ENCODE measurements around the gene TYMS.

The TYMS gene

DNA sequence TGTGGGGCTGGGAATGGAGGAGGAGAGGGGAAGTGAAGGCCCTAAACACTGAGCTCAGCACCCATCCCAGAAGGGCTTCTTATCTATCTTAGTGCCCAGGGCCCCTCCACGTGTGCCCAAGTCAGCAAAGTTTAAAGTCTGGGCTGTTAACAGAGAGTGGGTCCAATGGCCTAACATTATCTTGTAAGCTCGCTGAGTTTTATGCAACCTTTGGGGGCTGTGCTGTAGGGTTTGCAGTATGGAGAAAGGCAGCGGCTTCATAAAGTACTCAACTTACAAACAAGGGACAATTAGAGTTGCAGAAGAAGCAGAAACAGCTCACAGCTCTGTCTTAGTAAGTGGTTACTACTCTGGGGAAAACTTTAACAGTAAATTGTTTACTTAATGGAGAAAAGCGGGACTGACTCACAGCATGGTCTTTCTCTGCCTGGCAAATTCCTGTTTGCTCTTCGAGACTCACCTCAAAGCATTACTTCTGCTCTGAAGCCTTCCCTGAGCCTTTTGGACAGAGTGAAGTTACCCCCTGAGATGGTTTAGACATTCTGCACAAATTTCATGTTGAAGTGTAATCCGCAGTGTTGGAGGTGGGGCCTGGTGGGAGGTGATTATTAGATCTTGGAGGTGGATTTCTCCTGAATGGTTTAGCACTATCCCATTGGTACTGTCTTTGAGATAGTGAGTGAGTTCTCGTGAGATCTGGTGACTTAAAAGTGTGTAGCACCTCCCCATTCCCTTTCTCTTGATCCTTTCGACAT lies 45.9 kb downstream of the TYMS start:
- H3K4me3 ChIP-seq (replicated peaks in 1 of 2; ENCODE audit: low read depth in 2 of 2, low read length in 2 of 2), result no peak overlapping the region
- DNase-seq (ENCODE audit: low read depth in 2 of 2), result peak; percentile 40 to 82
- TF ChIP-seq, protein P1, sequence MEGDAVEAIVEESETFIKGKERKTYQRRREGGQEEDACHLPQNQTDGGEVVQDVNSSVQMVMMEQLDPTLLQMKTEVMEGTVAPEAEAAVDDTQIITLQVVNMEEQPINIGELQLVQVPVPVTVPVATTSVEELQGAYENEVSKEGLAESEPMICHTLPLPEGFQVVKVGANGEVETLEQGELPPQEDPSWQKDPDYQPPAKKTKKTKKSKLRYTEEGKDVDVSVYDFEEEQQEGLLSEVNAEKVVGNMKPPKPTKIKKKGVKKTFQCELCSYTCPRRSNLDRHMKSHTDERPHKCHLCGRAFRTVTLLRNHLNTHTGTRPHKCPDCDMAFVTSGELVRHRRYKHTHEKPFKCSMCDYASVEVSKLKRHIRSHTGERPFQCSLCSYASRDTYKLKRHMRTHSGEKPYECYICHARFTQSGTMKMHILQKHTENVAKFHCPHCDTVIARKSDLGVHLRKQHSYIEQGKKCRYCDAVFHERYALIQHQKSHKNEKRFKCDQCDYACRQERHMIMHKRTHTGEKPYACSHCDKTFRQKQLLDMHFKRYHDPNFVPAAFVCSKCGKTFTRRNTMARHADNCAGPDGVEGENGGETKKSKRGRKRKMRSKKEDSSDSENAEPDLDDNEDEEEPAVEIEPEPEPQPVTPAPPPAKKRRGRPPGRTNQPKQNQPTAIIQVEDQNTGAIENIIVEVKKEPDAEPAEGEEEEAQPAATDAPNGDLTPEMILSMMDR (IDR thresholded peaks at IDR 0.05; ENCODE audit: low read depth, low read length), result no peak

DNA sequence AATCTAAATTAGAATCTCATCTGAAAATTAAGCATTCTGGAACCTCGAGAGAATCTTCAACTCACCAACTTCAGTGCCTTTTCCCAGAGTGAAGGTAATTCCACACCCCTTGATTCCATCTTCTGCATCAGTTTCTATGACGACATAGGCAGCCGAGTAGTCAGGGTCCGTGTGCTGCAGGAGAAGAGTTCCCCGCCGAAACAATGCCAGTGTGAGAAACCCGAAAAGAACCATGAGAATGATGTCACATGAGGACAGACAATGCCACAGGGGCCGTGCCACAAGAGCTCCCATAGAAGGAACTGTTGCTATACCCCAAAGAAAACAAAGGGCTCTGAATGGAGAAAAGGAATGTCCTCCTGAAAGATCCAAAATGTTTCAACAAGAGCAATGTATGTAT lies 49.0 kb downstream of the TYMS start:
- no peak overlapping the region for H3K4me3 ChIP-seq (replicated peaks in 1 of 2; ENCODE audit: low read depth in 2 of 2, low read length in 2 of 2)
- DNase-seq (ENCODE audit: low read depth in 2 of 2), result no peak
- TF ChIP-seq, protein P1 (IDR thresholded peaks at IDR 0.05; ENCODE audit: low read depth, low read length), result no peak

DNA sequence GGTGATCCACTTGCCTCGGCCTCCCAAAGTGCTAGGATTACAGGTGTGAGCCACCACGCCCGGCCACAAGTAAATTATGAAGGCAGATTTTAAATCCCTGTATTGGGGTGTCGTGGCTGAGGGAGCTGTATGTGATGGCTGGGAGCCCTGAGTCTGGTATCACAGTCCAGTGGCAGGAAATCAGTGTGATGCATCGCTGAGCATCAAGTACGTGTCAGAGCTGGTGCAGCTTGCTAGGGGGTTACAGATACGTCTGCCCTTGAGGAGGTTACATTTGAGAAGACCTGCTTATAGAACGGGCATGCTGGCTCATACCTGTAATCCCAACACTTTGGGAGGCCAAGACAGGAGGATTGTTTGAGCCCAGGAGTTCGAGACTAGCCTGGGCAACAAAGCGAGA lies 50.6 kb downstream of the TYMS start:
- H3K4me3 ChIP-seq (replicated peaks in 1 of 2; ENCODE audit: low read depth in 2 of 2, low read length in 2 of 2), result no peak overlapping the region
- no peak for DNase-seq (ENCODE audit: low read depth in 2 of 2)
- TF ChIP-seq, protein P1 (IDR thresholded peaks at IDR 0.05; ENCODE audit: low read depth, low read length), result no peak

DNA sequence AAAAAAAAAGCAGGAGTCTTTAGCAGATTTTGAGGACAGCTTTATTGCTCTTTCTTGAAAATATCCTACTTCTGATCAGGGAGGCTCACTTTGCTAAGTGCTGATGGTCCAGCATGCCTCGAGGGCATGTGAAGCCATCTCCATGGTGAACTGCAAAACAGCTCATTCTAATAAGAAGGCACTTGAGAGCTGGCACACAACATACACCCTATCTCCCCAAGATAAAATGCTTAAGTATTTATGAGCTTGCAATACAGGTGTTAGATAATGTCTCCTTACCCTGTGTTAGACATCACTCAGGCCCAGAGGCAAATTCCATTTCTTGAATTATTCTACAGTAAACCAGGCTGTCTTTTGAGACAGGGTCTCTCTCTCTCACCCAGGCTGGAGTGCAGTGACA lies 52.3 kb downstream of the TYMS start:
- H3K4me3 ChIP-seq (replicated peaks in 1 of 2; ENCODE audit: low read depth in 2 of 2, low read length in 2 of 2), result no peak overlapping the region
- DNase-seq (ENCODE audit: low read depth in 2 of 2), result no peak
- TF ChIP-seq, protein P1 (IDR thresholded peaks at IDR 0.05; ENCODE audit: low read depth, low read length), result no peak

DNA sequence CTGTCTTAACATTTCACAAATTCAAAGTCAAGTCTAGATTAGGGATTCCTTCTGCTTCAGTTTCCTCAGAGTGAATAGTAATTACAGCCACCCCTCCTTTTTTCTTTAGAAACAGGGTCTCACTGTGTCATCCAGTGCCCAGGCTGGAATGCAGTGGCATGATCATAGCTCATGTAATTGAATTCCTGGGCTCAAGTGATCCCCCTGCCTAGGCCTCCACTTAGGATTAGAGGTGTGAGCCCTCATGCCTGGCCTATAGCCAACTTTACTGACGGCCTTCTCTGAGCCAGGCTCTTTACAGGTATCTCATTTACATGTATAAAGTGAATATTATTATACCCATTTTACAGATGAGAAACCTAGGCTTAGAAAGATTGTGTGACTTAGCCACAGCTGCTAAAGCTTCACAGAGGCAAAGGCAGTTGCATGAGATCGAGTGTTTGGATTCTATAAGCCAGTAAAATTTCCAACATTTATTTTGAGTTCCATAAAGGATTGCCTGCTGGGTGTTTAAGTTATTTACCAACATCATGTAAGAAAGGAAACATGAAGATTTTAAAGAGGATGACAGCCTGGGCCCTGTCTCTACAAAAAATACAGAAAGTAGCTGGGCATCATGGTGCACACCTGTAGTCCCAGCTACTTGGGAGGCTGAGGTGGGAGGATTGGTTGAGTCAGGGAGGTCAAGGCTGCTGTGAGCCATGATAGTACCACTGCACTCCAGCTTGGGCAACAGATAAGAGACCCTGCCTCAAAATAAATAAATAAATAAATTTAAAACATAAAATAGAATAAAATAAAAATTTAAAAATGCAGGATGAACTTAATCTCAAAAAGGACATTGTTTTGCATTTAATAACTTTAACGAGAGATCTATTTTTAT lies 53.2 kb downstream of the TYMS start:
- peak overlapping the region; percentile 66 to 72 for H3K4me3 ChIP-seq (replicated peaks in 1 of 2; ENCODE audit: low read depth in 2 of 2, low read length in 2 of 2)
- no peak for DNase-seq (ENCODE audit: low read depth in 2 of 2)
- TF ChIP-seq, protein P1 (IDR thresholded peaks at IDR 0.05; ENCODE audit: low read depth, low read length), result no peak

DNA sequence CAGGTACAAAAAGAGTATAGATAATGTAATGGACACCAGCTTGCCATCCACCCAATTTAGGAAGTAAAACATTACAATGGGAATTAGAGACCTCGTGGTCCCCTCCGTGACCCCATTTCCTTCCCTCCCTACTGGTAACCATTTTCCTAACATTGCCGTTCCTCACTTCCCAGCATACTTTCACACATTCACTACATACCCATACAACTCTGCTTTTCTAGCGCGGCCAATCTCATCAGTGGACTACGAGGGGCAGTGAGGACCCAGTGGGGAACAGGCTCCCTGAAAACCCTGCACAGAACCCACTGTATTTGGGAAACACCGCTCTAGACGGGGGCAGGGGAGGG lies 53.8 kb downstream of the TYMS start:
- DNase-seq (ENCODE audit: low read depth in 2 of 2), result no peak

More for the DNA sequence above, 53.8 kb downstream of the TYMS start:
- TF ChIP-seq, protein P1 (IDR thresholded peaks at IDR 0.05; ENCODE audit: low read depth, low read length), result no peak
- peak overlapping the region; percentile 66 to 72 for H3K4me3 ChIP-seq (replicated peaks in 1 of 2; ENCODE audit: low read depth in 2 of 2, low read length in 2 of 2)
